GM23338 (cell line): ENCODE data around the gene ZNF22. TPM values are rescaled to one million over a fixed set of nuclear protein-coding genes. Genes with fewer than 3 reads are reported as not detected.

ENCODE experiments used
- ATAC-seq: fragments of 200-7000 bp; cut with Tn5 transposase; 3 replicates; pipeline ENCODE4 v1.9.1; 2020
- DNase-seq: peaks from one replicate; pipeline ENCODE4 v3.0.0-alpha.2; 2015; ENCODE audit warnings: low spot score
- H2AFZ ChIP-seq: fragments of 200-600 bp; sonication (generic); 2 replicates; pipeline ENCODE4 v1.8.0; 2016; ENCODE audit warnings: antibody characterized with exemption, mild to moderate bottlenecking, moderate library complexity
- H3F3A ChIP-seq: fragments of 200-600 bp; sonication (generic); replicated peaks from 2 replicates; pipeline ENCODE4 v1.8.0; 2017; ENCODE audit warnings: antibody characterized with exemption, mixed run types, low read depth
- H3K27ac ChIP-seq: fragments of 200-600 bp; sonication (generic); 2 replicates; pipeline ENCODE4 v1.6.1; 2016; ENCODE audit warnings: low read depth
- H3K27me3 ChIP-seq: fragments of 200-600 bp; sonication (generic); 2 replicates; pipeline ENCODE4 v1.8.0; 2016; ENCODE audit warnings: mild to moderate bottlenecking, mixed run types, moderate library complexity; ENCODE audit not compliant: insufficient read depth
- H3K36me3 ChIP-seq: fragments of 200-600 bp; sonication (generic); 2 replicates; pipeline ENCODE4 v1.8.0; 2016; ENCODE audit warnings: mild to moderate bottlenecking; ENCODE audit not compliant: insufficient read depth
- H3K4me1 ChIP-seq: fragments of 200-600 bp; sonication (generic); 2 replicates; pipeline ENCODE4 v1.8.0; 2016; ENCODE audit warnings: mild to moderate bottlenecking, moderate library complexity; ENCODE audit not compliant: insufficient read depth
- H3K4me2 ChIP-seq: fragments of 200-600 bp; sonication (generic); 2 replicates; pipeline ENCODE4 v1.7.1; 2017; ENCODE audit warnings: mixed run types
- H3K4me3 ChIP-seq: fragments of 200-600 bp; sonication (generic); 2 replicates; pipeline ENCODE4 v1.6.1; 2016; ENCODE audit warnings: mixed run types
- H3K79me2 ChIP-seq: fragments of 200-600 bp; sonication (generic); replicated peaks from 2 replicates; pipeline ENCODE4 v1.8.0; 2017; ENCODE audit warnings: mild to moderate bottlenecking; ENCODE audit not compliant: insufficient read depth
- H3K9me2 ChIP-seq: fragments of 200-600 bp; sonication (generic); 2 replicates; pipeline ENCODE4 v1.8.0; 2017; ENCODE audit not compliant: insufficient read depth
- H4K20me1 ChIP-seq: fragments of 200-600 bp; sonication (generic); replicated peaks from 2 replicates; pipeline ENCODE4 v1.8.0; 2017; ENCODE audit warnings: mild to moderate bottlenecking; ENCODE audit not compliant: insufficient read depth
- H3K27ac Mint-ChIP-seq: 2 replicates; pipeline ENCODE4 v1.8.0; 2020; ENCODE audit warnings: inconsistent platforms, mild to moderate bottlenecking, moderate library complexity, mixed read lengths
- H3K27me3 Mint-ChIP-seq: 3 replicates; pipeline ENCODE4 v1.8.0; 2022; ENCODE audit warnings: low read depth, mild to moderate bottlenecking, moderate library complexity, mixed read lengths, inconsistent platforms; ENCODE audit not compliant: insufficient read depth, poor library complexity
- H3K36me3 Mint-ChIP-seq: 3 replicates; pipeline ENCODE4 v1.8.0; 2021; ENCODE audit warnings: low read depth, mild to moderate bottlenecking, inconsistent platforms, moderate library complexity, mixed read lengths
- H3K4me1 Mint-ChIP-seq: 3 replicates; pipeline ENCODE4 v1.8.0; 2020; ENCODE audit warnings: mild to moderate bottlenecking, inconsistent platforms, mixed read lengths
- H3K4me3 Mint-ChIP-seq: 3 replicates; pipeline ENCODE4 v1.8.0; 2021; ENCODE audit warnings: moderate library complexity, mild to moderate bottlenecking, inconsistent platforms, mixed read lengths
- H3K9me3 Mint-ChIP-seq: 3 replicates; pipeline ENCODE4 v1.8.0; 2020; ENCODE audit warnings: moderate library complexity, mild to moderate bottlenecking, inconsistent platforms, mixed read lengths
- CTCF ChIP-seq, 2 experiments: fragments of 200-600 bp in 1 of 2; sonication (generic) in 1 of 2; conservative IDR thresholded peaks; 2 replicates each; pipeline versions ENCODE4 v1.5.1 to v1.6.1; 2016 to 2017; ENCODE audit warnings: antibody characterized with exemption in 2 of 2, low read depth in 2 of 2, mild to moderate bottlenecking in 2 of 2, moderate library complexity in 1 of 2
- EZH2 ChIP-seq: fragments of 200-600 bp; sonication (generic); IDR thresholded peaks from one replicate; pipeline ENCODE4 v1.8.0; 2017; ENCODE audit warnings: antibody characterized with exemption, mild to moderate bottlenecking, low read depth; ENCODE audit not compliant: unreplicated experiment
- NANOG ChIP-seq: IDR thresholded peaks from 2 replicates; pipeline ENCODE4 v1.6.1; 2016; ENCODE audit warnings: antibody characterized with exemption, borderline replicate concordance
- ZNF462 ChIP-seq: fragments of 250-450 bp; sonication (Bioruptor Pico); IDR thresholded peaks from 2 replicates; pipeline ENCODE4 v1.5.0; 2020; ENCODE audit warnings: mild to moderate bottlenecking, moderate library complexity
- polyA plus RNA-seq: library from polyadenylated mRNA; unstranded; fragments of >200 nt; fragmentation: Nextera tagmentation; extraction: Ambion mirVana; gene quantifications from 2 replicates; pipeline ENCODE4 v1.2.1, GENCODE V29; 2016
- total RNA-seq: library from RNA; depleted of rRNA; stranded (reverse); fragments of >200 nt; shearing (Covaris generic); gene quantifications from 2 replicates; pipeline ENCODE4 v1.2.3, GENCODE V29; 2014

The ZNF22 gene
- total and polyA plus RNA-seq, 2 experiments from 2014 or later, result 40.5 to 81.8 TPM

- TF ChIP-seq ZNF462 (CRISPR knock-in tag), result no peak
Observed at GRCh38 chr10:44989597-44990301, 11.0 kb upstream of the ZNF22 start (continued).

- peak; percentile 54 to 80 for TF ChIP-seq CTCF (conservative IDR thresholded peaks at IDR 0.05; ENCODE audit: low read depth in 2 of 2)
- TF ChIP-seq NANOG, result 0 out of 2 replicates have a peak, but pooled peaks have one; percentile 4
- no peak for TF ChIP-seq EZH2
- no peaks in the 10 kb centered on the region for H3K27me3 ChIP-seq
- peak overlapping the region; percentile 44 for H3K4me3 Mint-ChIP-seq
- no peak overlapping the region for H2AFZ ChIP-seq
- no peaks in the 10 kb centered on the region for H3K9me2 ChIP-seq
- peak overlapping the region; percentile 17; the same call in 1 of the 2 replicates for H3K27ac ChIP-seq
- peak overlapping the region; percentile 42 for H3K4me2 ChIP-seq
- peaks cover 78% of the 10 kb centered on the region for H3K4me1 Mint-ChIP-seq
- H3K9me3 Mint-ChIP-seq, result no peaks in the 10 kb centered on the region
- 0 out of 2 replicates have a peak, but pooled peaks cover 7% of the 10 kb centered on the region for H3F3A ChIP-seq
- DNase-seq, result peak; percentile 84
- no peaks in the 10 kb centered on the region; the same call in 1 of the 2 replicates for H4K20me1 ChIP-seq
- H3K36me3 Mint-ChIP-seq, result peaks cover 15% of the 10 kb centered on the region
- peaks cover 53% of the 10 kb centered on the region for H3K4me1 ChIP-seq
- no peaks in the 10 kb centered on the region for H3K36me3 ChIP-seq
- H3K27me3 Mint-ChIP-seq, result peaks cover 13% of the 10 kb centered on the region
- H3K27ac Mint-ChIP-seq, result peak overlapping the region; percentile 83
- peak overlapping the region; percentile 35 for H3K4me3 ChIP-seq
- no peaks in the 10 kb centered on the region for H3K79me2 ChIP-seq
- peak; percentile 89 for ATAC-seq
Observed at GRCh38 chr10:44990302-44990655, 10.4 kb upstream of the ZNF22 start.
